K562 (cell line): ENCODE measurements around the gene DLGAP3. TPM values are rescaled to one million over a fixed set of nuclear protein-coding genes. Genes with fewer than 3 reads are reported as not detected.
"Not testable (repeated sequence)": the region's sequence is repeated elsewhere in the genome, so short reads cannot be mapped to it uniquely, and the experiment has no call there.

ENCODE experiments used
- ATAC-seq: fragments of 200-7000 bp; cut with Tn5 transposase; 3 replicates; pipeline ENCODE4 v1.9.1; 2020; ENCODE audit warnings: moderate library complexity
- BruUV-seq: library from RNA; stranded (reverse); fragments of 400-500 nt; replicated peaks from 2 replicates; lab custom pipeline; 2021; lab: Mats Ljungman, UMichigan
- CTCF ChIA-PET: fragments of 300-600 bp; formaldehyde crosslinking; extraction: SDS; loops from one replicate; lab custom pipeline; 2021; ENCODE audit warnings: low intra/inter-chr PET ratio; lab: Yijun Ruan, JAX
- POLR2A ChIA-PET: fragments of 300-600, 350-650 bp; sonication (Branson Sonifier 250); formaldehyde crosslinking; extraction: SDS; loops from one replicate; lab custom pipeline; 2021; ENCODE audit warnings: antibody characterized with exemption, inconsistent platforms; lab: Yijun Ruan, JAX
- DNase-seq, 4 experiments: peaks; one replicate each; pipeline versions ENCODE4 v3.0.0 to v3.0.0-alpha.2; 2011 to 2018; ENCODE audit warnings: low spot score in 3 of 4, mixed read lengths in 3 of 4; ENCODE audit errors: extremely low read depth in 1 of 4
- FAIRE-seq: peaks from 2 replicates; lab custom pipeline; 2011; peaks lifted over from hg19 to GRCh38; lab: Jason Lieb, UNC
- H2AFZ ChIP-seq: 2 replicates; pipeline ENCODE4 v1.6.0; 2011; ENCODE audit warnings: low read depth, low read length, control low read depth, inconsistent platforms
- H3K27ac ChIP-seq: fragments of 200-600 bp; 3 replicates; pipeline ENCODE4 v1.8.0; 2011; ENCODE audit warnings: low read depth, mild to moderate bottlenecking, control low read depth, inconsistent platforms, low read length, moderate library complexity, mixed read lengths; ENCODE audit errors: extremely low read depth
- H3K27me3 ChIP-seq, 2 experiments: fragments of 300-600 bp in 1 of 2; 2 replicates in 1 of 2; 3 replicates in 1 of 2; pipeline versions ENCODE4 v1.6.0 to v1.8.0; 2011; ENCODE audit warnings: inconsistent platforms in 2 of 2, low read length in 2 of 2, mild to moderate bottlenecking in 1 of 2, mixed read lengths in 1 of 2, moderate library complexity in 1 of 2; ENCODE audit not compliant: control insufficient read depth in 2 of 2, insufficient read depth in 2 of 2
- H3K36me3 ChIP-seq: fragments of 300-600 bp; 3 replicates; pipeline ENCODE4 v1.8.0; 2011; ENCODE audit warnings: mild to moderate bottlenecking, low read length, inconsistent platforms; ENCODE audit not compliant: control insufficient read depth, insufficient read depth
- H3K4me1 ChIP-seq, 2 experiments: fragments of 200-600 bp in 1 of 2; replicated peaks in 1 of 2; 2 replicates in 1 of 2; 3 replicates in 1 of 2; pipeline versions ENCODE4 v1.5.1 to v1.8.0; 2011; ENCODE audit warnings: inconsistent platforms in 2 of 2, low read length in 2 of 2, mild to moderate bottlenecking in 1 of 2, mixed read lengths in 1 of 2, moderate library complexity in 1 of 2; ENCODE audit not compliant: control insufficient read depth in 2 of 2, insufficient read depth in 2 of 2
- H3K4me2 ChIP-seq: 2 replicates; pipeline ENCODE4 v1.6.1; 2011; ENCODE audit warnings: low read length, control low read depth, inconsistent platforms, mixed read lengths; ENCODE audit not compliant: insufficient read depth
- H3K4me3 ChIP-seq: fragments of 200-600 bp; sonication (generic), shearing (Covaris generic); 2 replicates; pipeline ENCODE4 v1.5.1; 2016; ENCODE audit warnings: control low read depth, inconsistent platforms
- H3K79me2 ChIP-seq: fragments of 200-600 bp; 3 replicates; pipeline ENCODE4 v1.8.0; 2011; ENCODE audit warnings: low read length, inconsistent platforms; ENCODE audit not compliant: control insufficient read depth, insufficient read depth
- H3K9ac ChIP-seq, 2 experiments: 2 replicates each; pipeline versions ENCODE4 v1.6.0 to v1.6.1; 2011; ENCODE audit warnings: low read depth in 2 of 2, low read length in 2 of 2, control low read depth in 1 of 2, inconsistent platforms in 1 of 2, mild to moderate bottlenecking in 1 of 2, mixed read lengths in 1 of 2; ENCODE audit not compliant: insufficient read depth in 1 of 2
- H3K9me1 ChIP-seq: one replicate; pipeline ENCODE4 v1.6.0; 2011; ENCODE audit warnings: inconsistent platforms, mild to moderate bottlenecking, low read length, moderate library complexity; ENCODE audit not compliant: control insufficient read depth, insufficient read depth
- H3K9me3 ChIP-seq: replicated peaks from 2 replicates; pipeline ENCODE4 v1.5.1; 2011; ENCODE audit warnings: low read depth, low read length, inconsistent platforms; ENCODE audit not compliant: control insufficient read depth, insufficient read depth
- H4K20me1 ChIP-seq: replicated peaks from 2 replicates; pipeline ENCODE4 v1.6.1; 2011; ENCODE audit warnings: low read length, inconsistent platforms, mixed read lengths; ENCODE audit not compliant: control insufficient read depth, insufficient read depth
- BRF1 ChIP-seq: IDR thresholded peaks from 3 replicates; pipeline ENCODE4 v1.6.1; 2011; ENCODE audit warnings: borderline replicate concordance, mild to moderate bottlenecking; ENCODE audit not compliant: insufficient read length; ENCODE audit errors: extremely low read depth
- DACH1 ChIP-seq: fragments of 450-650 bp; IDR thresholded peaks from 2 replicates; pipeline ENCODE4 v1.6.1; 2018; ENCODE audit not compliant: partially characterized antibody
- EHMT2 ChIP-seq: fragments of 450-650 bp; IDR thresholded peaks from 2 replicates; pipeline ENCODE4 v1.6.1; 2018; ENCODE audit warnings: antibody characterized with exemption
- ETV6 ChIP-seq, 3 experiments: fragments of 150-350 bp in 1 of 3; sonication (generic) in 1 of 3; formaldehyde crosslinking in 1 of 3; IDR thresholded peaks; 2 replicates each; pipeline versions ENCODE4 v1.6.1 to v1.8.0; 2014 to 2022; ENCODE audit warnings: borderline replicate concordance in 2 of 3, low read depth in 2 of 3, antibody characterized with exemption in 1 of 3, low read length in 1 of 3, mild to moderate bottlenecking in 1 of 3, missing genetic modification reagents in 1 of 3
- FOXJ2 ChIP-seq: fragments of 200-800 bp; sonication (Bioruptor generic); IDR thresholded peaks from 2 replicates; pipeline ENCODE4 v1.6.1; 2016; ENCODE audit warnings: missing genetic modification characterization, missing compliant biosample characterization
- GATAD2A ChIP-seq: fragments of 450-650 bp; IDR thresholded peaks from 2 replicates; pipeline ENCODE4 v1.6.1; 2017
- HDAC3 ChIP-seq: fragments of 450-650 bp; IDR thresholded peaks from 2 replicates; pipeline ENCODE4 v1.6.1; 2018; ENCODE audit warnings: borderline replicate concordance, mild to moderate bottlenecking, moderate library complexity; ENCODE audit not compliant: partially characterized antibody
- NONO ChIP-seq, 2 experiments: fragments of 200-400 bp in 1 of 2; fragments of 450-650 bp in 1 of 2; formaldehyde crosslinking in 1 of 2; IDR thresholded peaks; 2 replicates each; pipeline ENCODE4 v1.6.1; 2017; ENCODE audit warnings: low read depth in 2 of 2, mild to moderate bottlenecking in 2 of 2, moderate library complexity in 2 of 2, low read length in 1 of 2
- PHB ChIP-seq: fragments of 250-450 bp; sonication (Bioruptor Pico); IDR thresholded peaks from 2 replicates; pipeline ENCODE4 v1.5.0; 2021
- ZNF561 ChIP-seq: fragments of 450-650 bp; formaldehyde crosslinking; conservative IDR thresholded peaks from 2 replicates; pipeline ENCODE4 v1.4.0; 2020; ENCODE audit warnings: mild to moderate bottlenecking, moderate library complexity
- WGBS: fragments of 100-300 bp; shearing (Covaris generic); methylation state at CpG from one replicate; pipeline ENCODE4 v1.1.6; 2016; ENCODE audit warnings: low coverage, mixed read lengths; ENCODE audit not compliant: insufficient coverage; ENCODE audit errors: missing lambda C conversion rate; 5-methylcytosine and 5-hydroxymethylcytosine counted together
- in situ Hi-C: fragments of 300-500 bp; cut with MboI; formaldehyde crosslinking; loops from 4 replicates; pipeline ENCODE4 v1.15.0; 2018; ENCODE audit warnings: inconsistent platforms, mixed read lengths
- intact Hi-C: fragments of 100-400 bp; cut with micrococcal nuclease; formaldehyde crosslinking; loops from 2 replicates; pipeline ENCODE4 v1.14.2; 2022
- polyA plus RNA-seq, 8 experiments: library from polyadenylated mRNA; depleted of rRNA in 4 of 8; stranded (reverse) in 5 of 8; unstranded in 3 of 8; fragments of >200 nt; fragmentation: Nextera tagmentation in 2 of 8; fragmentation: Illumina TruSeq in 1 of 8; extraction: Ambion mirVana in 2 of 8; extraction: Trizol in 1 of 8; gene quantifications; 2 replicates each; pipeline versions ENCODE4 v1.2.1 to v1.2.3, GENCODE V29; 2011 to 2014; ENCODE audit warnings: inconsistent platforms in 1 of 8, missing spikeins in 1 of 8
- total RNA-seq, 7 experiments: library from RNA; depleted of rRNA in 6 of 7; stranded (reverse); fragments of >200 nt in 6 of 7; fragmentation: Illumina TruSeq in 2 of 7; extraction: Trizol in 2 of 7; gene quantifications; 2 replicates each; pipeline versions ENCODE4 v1.2.1 to v1.2.3, GENCODE V29; 2011 to 2021; ENCODE audit warnings: low replicate concordance in 1 of 7
- TF ChIP-seq, protein P1 (sequence below): fragments of 250-450 bp; sonication (Bioruptor Pico); IDR thresholded peaks from 2 replicates; pipeline ENCODE4 v1.9.0; 2021; ENCODE audit warnings: mild to moderate bottlenecking, inconsistent platforms
- TF ChIP-seq, protein P2 (sequence below): sonication (generic); formaldehyde crosslinking; IDR thresholded peaks from 2 replicates; pipeline ENCODE4 v1.9.0; 2022; ENCODE audit warnings: mild to moderate bottlenecking, missing genetic modification reagents

The DLGAP3 gene
- total and polyA plus RNA-seq, 9 of the 15 experiments (the other 6 are each of a cell fraction or from before 2014, with no cell fraction given) = 0.01 to 0.16 (median 0.07) TPM; not detected in 6

DNA sequence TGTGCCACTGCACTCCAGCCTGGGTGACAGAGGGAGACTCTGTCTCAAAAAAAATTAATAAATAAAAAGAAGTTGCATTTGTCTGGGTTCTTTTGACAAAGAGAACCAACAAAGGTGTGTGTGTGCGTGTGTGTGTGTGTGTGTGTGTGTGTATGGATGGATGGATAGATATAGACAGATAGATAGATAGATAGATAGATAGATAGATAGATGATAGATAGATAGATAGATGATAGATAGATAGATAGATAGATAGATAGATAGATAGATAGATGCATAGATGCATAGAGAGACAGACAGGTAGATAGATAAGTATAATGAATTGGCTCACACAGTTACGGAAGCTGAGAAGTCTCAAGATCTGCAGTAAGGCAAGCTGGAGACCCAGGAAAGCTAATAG, 12.3 kb upstream of the DLGAP3 start:
- DNase-seq, ATAC-seq, H3K27ac ChIP-seq, H2AFZ ChIP-seq, H4K20me1 ChIP-seq, CTCF ChIA-PET, H3K4me1 ChIP-seq, intact Hi-C loops, FAIRE-seq, BruUV-seq, H3K36me3 ChIP-seq, H3K9me1 ChIP-seq, H3K4me2 ChIP-seq, in situ Hi-C loops, H3K4me3 ChIP-seq, H3K79me2 ChIP-seq, H3K9me3 ChIP-seq, POLR2A ChIA-PET, H3K9ac ChIP-seq: not testable (repeated sequence)
- peaks cover 15 to 16% of the 10 kb centered on the region in 2 experiments for H3K27me3 ChIP-seq
- TF ChIP-seq DACH1 = peak; percentile 94
- WGBS = 5% methylated on average over 2 of the region's 2 CpGs

DNA sequence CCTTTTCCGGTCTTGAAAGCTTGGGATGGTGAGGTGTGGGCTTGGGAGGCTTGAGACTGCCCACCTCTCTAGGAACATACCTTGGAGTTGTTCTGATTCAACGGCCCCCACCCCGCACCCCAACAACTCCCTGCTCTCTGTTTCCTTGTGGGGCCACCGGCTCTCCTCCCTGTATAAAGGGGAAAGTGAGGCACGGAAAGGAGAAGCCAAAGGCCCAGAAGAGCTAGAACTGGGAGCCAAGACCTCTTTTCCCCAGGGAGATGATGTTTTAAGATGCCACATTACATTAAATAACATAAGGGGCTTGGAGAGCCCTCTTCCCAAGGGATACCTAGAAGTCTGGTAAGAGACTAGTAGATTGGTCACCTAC, 1.2 kb upstream of the DLGAP3 start:
- in situ Hi-C loops (no loop called here), intact Hi-C loops (no loop called here)
- H3K27me3 ChIP-seq = peaks cover 28 to 47% of the 10 kb centered on the region in 2 experiments
- no peak overlapping the region for H3K4me3 ChIP-seq
- DNase-seq (no peak), FAIRE-seq (no peak), ATAC-seq (no peak)
- peaks cover 3% of the 10 kb centered on the region for H3K9me1 ChIP-seq
- CTCF ChIA-PET = no interaction called here
- H2AFZ ChIP-seq = no peak overlapping the region
- no peak overlapping the region for H3K9ac ChIP-seq
- H4K20me1 ChIP-seq = peaks cover 15% of the 10 kb centered on the region
- H3K36me3 ChIP-seq = no peaks in the 10 kb centered on the region; the same call in 2 of the 3 replicates
- no peaks in the 10 kb centered on the region for H3K79me2 ChIP-seq
- H3K4me2 ChIP-seq = no peak overlapping the region
- WGBS = 24% methylated on average over 5 of the region's 5 CpGs
- no peaks in the 10 kb centered on the region for H3K9me3 ChIP-seq
- POLR2A ChIA-PET = no interaction called here
- H3K4me1 ChIP-seq = peaks cover 4 to 18% of the 10 kb centered on the region in 2 experiments; a peak in 3 of 5 replicates
- BruUV-seq = no TSS peak
- no peak overlapping the region for H3K27ac ChIP-seq
- TF ChIP-seq FOXJ2 (tag) (no peak), GATAD2A (no peak), HDAC3 (no peak), BRF1 (no peak), NONO (IDR thresholded peaks at IDR 0.05; ENCODE audit: low read depth in 2 of 2, low read length in 1 of 2) (no peak), ZNF561 (CRISPR knock-in tag) (no peak), ETV6 (IDR thresholded peaks at IDR 0.05; ENCODE audit: borderline replicate concordance in 1 of 2, low read depth in 2 of 2, low read length in 1 of 2) (no peak), ETV6 (CRISPR knock-in tag; IDR thresholded peaks at IDR 0.05; ENCODE audit: borderline replicate concordance) (no peak), EHMT2 (no peak), PHB (no peak)
- TF ChIP-seq, protein P1, sequence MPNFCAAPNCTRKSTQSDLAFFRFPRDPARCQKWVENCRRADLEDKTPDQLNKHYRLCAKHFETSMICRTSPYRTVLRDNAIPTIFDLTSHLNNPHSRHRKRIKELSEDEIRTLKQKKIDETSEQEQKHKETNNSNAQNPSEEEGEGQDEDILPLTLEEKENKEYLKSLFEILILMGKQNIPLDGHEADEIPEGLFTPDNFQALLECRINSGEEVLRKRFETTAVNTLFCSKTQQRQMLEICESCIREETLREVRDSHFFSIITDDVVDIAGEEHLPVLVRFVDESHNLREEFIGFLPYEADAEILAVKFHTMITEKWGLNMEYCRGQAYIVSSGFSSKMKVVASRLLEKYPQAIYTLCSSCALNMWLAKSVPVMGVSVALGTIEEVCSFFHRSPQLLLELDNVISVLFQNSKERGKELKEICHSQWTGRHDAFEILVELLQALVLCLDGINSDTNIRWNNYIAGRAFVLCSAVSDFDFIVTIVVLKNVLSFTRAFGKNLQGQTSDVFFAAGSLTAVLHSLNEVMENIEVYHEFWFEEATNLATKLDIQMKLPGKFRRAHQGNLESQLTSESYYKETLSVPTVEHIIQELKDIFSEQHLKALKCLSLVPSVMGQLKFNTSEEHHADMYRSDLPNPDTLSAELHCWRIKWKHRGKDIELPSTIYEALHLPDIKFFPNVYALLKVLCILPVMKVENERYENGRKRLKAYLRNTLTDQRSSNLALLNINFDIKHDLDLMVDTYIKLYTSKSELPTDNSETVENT (CRISPR knock-in tag) = no peak
- TF ChIP-seq, protein P2, sequence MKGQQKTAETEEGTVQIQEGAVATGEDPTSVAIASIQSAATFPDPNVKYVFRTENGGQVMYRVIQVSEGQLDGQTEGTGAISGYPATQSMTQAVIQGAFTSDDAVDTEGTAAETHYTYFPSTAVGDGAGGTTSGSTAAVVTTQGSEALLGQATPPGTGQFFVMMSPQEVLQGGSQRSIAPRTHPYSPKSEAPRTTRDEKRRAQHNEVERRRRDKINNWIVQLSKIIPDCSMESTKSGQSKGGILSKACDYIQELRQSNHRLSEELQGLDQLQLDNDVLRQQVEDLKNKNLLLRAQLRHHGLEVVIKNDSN (CRISPR knock-in tag) = no peak
